Tibial nerve (tissue), 4 donors: Measurements from ENCODE around the gene MINPP1.

Experiments used
- EP300 ChIP-seq, 2 donors: sonication (generic); formaldehyde crosslinking; IDR thresholded peaks; one replicate each; pipeline ENCODE4 v1.6.1; 2017; ENCODE audit warnings: antibody characterized with exemption in 2 of 2, mild to moderate bottlenecking in 1 of 2
- POLR2A ChIP-seq, 2 donors: fragments of 450-650 bp; IDR thresholded peaks; one replicate each; pipeline ENCODE4 v1.6.1; 2017; ENCODE audit warnings: antibody characterized with exemption in 2 of 2, mild to moderate bottlenecking in 2 of 2, moderate library complexity in 2 of 2
- TF ChIP-seq, protein P1 (sequence below), 5 experiments: fragments of 200-600 bp in 3 of 5; fragments of 450-650 bp in 2 of 5; sonication (generic) in 3 of 5; IDR thresholded peaks; one replicate each; pipeline ENCODE4 v1.5.1; 2016 to 2019; ENCODE audit warnings: antibody characterized with exemption in 5 of 5, mild to moderate bottlenecking in 3 of 5, moderate library complexity in 2 of 5

DNA sequence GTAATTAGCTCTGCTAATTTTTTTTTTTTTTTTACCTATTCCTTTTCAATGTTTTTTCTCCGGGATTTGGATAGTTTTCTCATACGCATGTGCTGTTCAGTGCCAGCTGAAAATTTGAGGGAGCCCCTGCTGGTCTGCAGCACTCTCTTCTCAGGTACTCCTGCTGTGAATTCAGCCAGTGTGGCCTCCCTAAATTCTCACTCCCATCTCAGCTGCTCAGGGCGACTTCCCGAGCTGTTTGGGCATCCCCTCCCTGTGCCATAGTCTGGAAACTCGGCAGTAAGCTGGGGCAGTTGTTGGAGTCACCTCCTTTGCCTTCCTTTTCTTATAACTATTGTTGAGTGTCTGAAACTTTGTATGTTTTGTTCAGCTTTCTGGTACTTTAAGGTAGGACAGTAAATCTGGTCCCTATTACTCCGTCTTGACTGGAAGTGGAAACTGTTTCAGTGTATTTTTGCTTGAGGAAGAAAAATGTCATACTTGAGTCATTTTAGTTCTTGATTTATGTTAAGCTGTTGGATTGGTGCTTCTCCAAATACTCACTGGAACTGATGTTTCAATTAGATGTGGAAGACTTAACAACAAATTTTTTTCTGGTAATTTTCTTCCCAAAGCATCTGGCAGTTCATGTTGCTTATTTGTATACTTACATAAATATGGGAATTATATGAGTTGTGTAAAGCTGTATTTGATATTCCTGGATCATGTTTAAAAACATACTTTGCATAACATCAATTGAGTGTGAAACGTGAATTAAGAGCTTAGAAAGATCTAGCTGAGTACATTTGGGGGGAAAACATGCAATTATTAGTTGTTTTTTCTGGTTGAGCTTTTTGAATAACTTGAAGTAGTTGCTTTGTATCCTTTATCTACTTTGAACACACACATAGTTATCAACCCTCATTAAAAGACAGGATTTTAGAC is 33.7 kb downstream of the MINPP1 start:
- no peak for TF ChIP-seq POLR2A (IDR thresholded peaks at IDR 0.05)
- TF ChIP-seq, protein P1, sequence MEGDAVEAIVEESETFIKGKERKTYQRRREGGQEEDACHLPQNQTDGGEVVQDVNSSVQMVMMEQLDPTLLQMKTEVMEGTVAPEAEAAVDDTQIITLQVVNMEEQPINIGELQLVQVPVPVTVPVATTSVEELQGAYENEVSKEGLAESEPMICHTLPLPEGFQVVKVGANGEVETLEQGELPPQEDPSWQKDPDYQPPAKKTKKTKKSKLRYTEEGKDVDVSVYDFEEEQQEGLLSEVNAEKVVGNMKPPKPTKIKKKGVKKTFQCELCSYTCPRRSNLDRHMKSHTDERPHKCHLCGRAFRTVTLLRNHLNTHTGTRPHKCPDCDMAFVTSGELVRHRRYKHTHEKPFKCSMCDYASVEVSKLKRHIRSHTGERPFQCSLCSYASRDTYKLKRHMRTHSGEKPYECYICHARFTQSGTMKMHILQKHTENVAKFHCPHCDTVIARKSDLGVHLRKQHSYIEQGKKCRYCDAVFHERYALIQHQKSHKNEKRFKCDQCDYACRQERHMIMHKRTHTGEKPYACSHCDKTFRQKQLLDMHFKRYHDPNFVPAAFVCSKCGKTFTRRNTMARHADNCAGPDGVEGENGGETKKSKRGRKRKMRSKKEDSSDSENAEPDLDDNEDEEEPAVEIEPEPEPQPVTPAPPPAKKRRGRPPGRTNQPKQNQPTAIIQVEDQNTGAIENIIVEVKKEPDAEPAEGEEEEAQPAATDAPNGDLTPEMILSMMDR (IDR thresholded peaks at IDR 0.05), result no peak
- TF ChIP-seq EP300 (IDR thresholded peaks at IDR 0.05), result no peak
